Testis (tissue), 2 donors: Measurements from ENCODE around the gene VKORC1.

Source experiments
- CTCF ChIP-seq, 3 experiments: fragments of 450-650 bp in 2 of 3; fragments of 200-600 bp in 1 of 3; sonication (generic) in 1 of 3; IDR thresholded peaks; one replicate each; pipeline ENCODE4 v1.5.1; 2016 to 2019; ENCODE audit warnings: antibody characterized with exemption in 3 of 3, mild to moderate bottlenecking in 2 of 3, moderate library complexity in 1 of 3
- POLR2A ChIP-seq: fragments of 450-650 bp; IDR thresholded peaks from one replicate; pipeline ENCODE4 v1.6.1; 2017; ENCODE audit warnings: antibody characterized with exemption, mild to moderate bottlenecking, moderate library complexity

- TF ChIP-seq CTCF (IDR thresholded peaks at IDR 0.05) (no peak), POLR2A (no peak)
Measured at GRCh38 chr16:31086629-31086906, 8.0 kb downstream of the VKORC1 start.
